H9 (cell line): ENCODE measurements around the gene ACVR2B. TPM values are rescaled to one million over a fixed set of nuclear protein-coding genes. Genes with fewer than 3 reads are reported as not detected.

Experiments
- DNase-seq: peaks from one replicate; pipeline ENCODE4 v3.0.0-alpha.2; 2017
- H2AFZ ChIP-seq: one replicate; pipeline ENCODE4 v1.6.1; 2013; ENCODE audit warnings: mild to moderate bottlenecking, low read length, control low read depth, moderate library complexity
- H2AK5ac ChIP-seq: 2 replicates; pipeline ENCODE4 v1.6.1; 2013; ENCODE audit warnings: low read length, control low read depth, mixed read lengths; ENCODE audit not compliant: insufficient read length
- H2BK120ac ChIP-seq: one replicate; pipeline ENCODE4 v1.6.1; 2013; ENCODE audit warnings: low read depth, mild to moderate bottlenecking, low read length, control low read depth, inconsistent platforms; ENCODE audit not compliant: poor library complexity, severe bottlenecking
- H2BK12ac ChIP-seq: 2 replicates; pipeline ENCODE4 v1.6.1; 2013; ENCODE audit warnings: low read length, control low read depth, mixed read lengths, low read depth; ENCODE audit not compliant: insufficient read length
- H2BK15ac ChIP-seq: 2 replicates; pipeline ENCODE4 v1.6.1; 2013; ENCODE audit warnings: low read depth, low read length, control low read depth
- H2BK20ac ChIP-seq: one replicate; pipeline ENCODE4 v1.6.1; 2013; ENCODE audit warnings: low read depth, mild to moderate bottlenecking, low read length, control low read depth, inconsistent platforms; ENCODE audit not compliant: poor library complexity, severe bottlenecking
- H2BK5ac ChIP-seq: 2 replicates; pipeline ENCODE4 v1.6.1; 2013; ENCODE audit warnings: low read length, control low read depth, mixed read lengths; ENCODE audit not compliant: insufficient read length
- H3K14ac ChIP-seq: 2 replicates; pipeline ENCODE4 v1.6.1; 2013; ENCODE audit warnings: low read length, control low read depth; ENCODE audit not compliant: insufficient read depth
- H3K18ac ChIP-seq: 2 replicates; pipeline ENCODE4 v1.6.1; 2013; ENCODE audit warnings: low read depth, mild to moderate bottlenecking, mixed read lengths, low read length, control low read depth; ENCODE audit not compliant: insufficient read length
- H3K23ac ChIP-seq: 2 replicates; pipeline ENCODE4 v1.6.1; 2013; ENCODE audit warnings: low read length, control low read depth, mixed read lengths, low read depth; ENCODE audit not compliant: insufficient read length
- H3K23me2 ChIP-seq: 2 replicates; pipeline ENCODE4 v1.6.1; 2013; ENCODE audit warnings: low read depth, mild to moderate bottlenecking, mixed read lengths, low read length, control low read depth; ENCODE audit not compliant: insufficient read length, poor library complexity, severe bottlenecking
- H3K27ac ChIP-seq: 2 replicates; pipeline ENCODE4 v1.5.1; 2013; ENCODE audit warnings: low read length, control low read depth, mixed read lengths, low read depth; ENCODE audit not compliant: insufficient read length
- H3K27me3 ChIP-seq: 2 replicates; pipeline ENCODE4 v1.6.1; 2013; ENCODE audit warnings: low read length, control low read depth, inconsistent platforms; ENCODE audit not compliant: insufficient read depth
- H3K4ac ChIP-seq: 2 replicates; pipeline ENCODE4 v1.6.1; 2013; ENCODE audit warnings: low read depth, mild to moderate bottlenecking, control low read depth, inconsistent platforms, low read length, moderate library complexity
- H3K4me1 ChIP-seq: 2 replicates; pipeline ENCODE4 v1.6.1; 2013; ENCODE audit warnings: low read length, control low read depth, inconsistent platforms; ENCODE audit not compliant: insufficient read depth
- H3K4me2 ChIP-seq: 2 replicates; pipeline ENCODE4 v1.6.1; 2013; ENCODE audit warnings: low read length, control low read depth, mixed read lengths; ENCODE audit not compliant: insufficient read length, insufficient read depth
- H3K56ac ChIP-seq: 2 replicates; pipeline ENCODE4 v1.6.1; 2013; ENCODE audit warnings: low read depth, mild to moderate bottlenecking, mixed read lengths, low read length, control low read depth; ENCODE audit not compliant: insufficient read length
- H3K79me1 ChIP-seq: 2 replicates; pipeline ENCODE4 v1.6.1; 2013; ENCODE audit warnings: low read depth, mild to moderate bottlenecking, moderate library complexity, low read length, control low read depth, inconsistent platforms; ENCODE audit not compliant: insufficient read depth, poor library complexity, severe bottlenecking
- H3K79me2 ChIP-seq: 2 replicates; pipeline ENCODE4 v1.6.1; 2013; ENCODE audit warnings: low read length, control low read depth, inconsistent platforms; ENCODE audit not compliant: insufficient read depth
- H3K9ac ChIP-seq: 2 replicates; pipeline ENCODE4 v1.6.1; 2013; ENCODE audit warnings: low read length, control low read depth, mixed read lengths; ENCODE audit not compliant: insufficient read length; ENCODE audit errors: extremely low read depth
- H3K9me3 ChIP-seq: one replicate; pipeline ENCODE4 v1.6.1; 2013; ENCODE audit warnings: low read depth, low read length, inconsistent platforms; ENCODE audit not compliant: control insufficient read depth
- H3T11ph ChIP-seq: one replicate; pipeline ENCODE4 v1.6.1; 2013; ENCODE audit warnings: mild to moderate bottlenecking, low read length, control low read depth, inconsistent platforms
- H4K20me1 ChIP-seq: one replicate; pipeline ENCODE4 v1.6.1; 2013; ENCODE audit not compliant: control insufficient read depth, insufficient read length, insufficient read depth
- H4K5ac ChIP-seq: 2 replicates; pipeline ENCODE4 v1.6.1; 2013; ENCODE audit warnings: low read depth, mild to moderate bottlenecking, mixed read lengths, low read length, control low read depth; ENCODE audit not compliant: insufficient read length
- H4K8ac ChIP-seq: replicated peaks from 2 replicates; pipeline ENCODE4 v1.6.1; 2013; ENCODE audit warnings: low read length, control low read depth, mixed read lengths, low read depth; ENCODE audit not compliant: insufficient read length
- H4K91ac ChIP-seq: 2 replicates; pipeline ENCODE4 v1.6.1; 2013; ENCODE audit warnings: low read depth, mild to moderate bottlenecking, moderate library complexity, mixed read lengths, low read length, control low read depth; ENCODE audit not compliant: insufficient read length
- H3K27ac Mint-ChIP-seq, 3 experiments: 2 replicates in 2 of 3; 3 replicates in 1 of 3; pipeline ENCODE4 v1.8.0; 2020 to 2021; ENCODE audit warnings: mixed read lengths in 3 of 3, mild to moderate bottlenecking in 1 of 3, moderate library complexity in 1 of 3
- H3K27me3 Mint-ChIP-seq: 2 replicates; pipeline ENCODE4 v1.8.0; 2021; ENCODE audit warnings: low read depth, mild to moderate bottlenecking, moderate library complexity, mixed read lengths
- H3K36me3 Mint-ChIP-seq, 3 experiments: 2 replicates in 2 of 3; 3 replicates in 1 of 3; pipeline ENCODE4 v1.8.0; 2020 to 2021; ENCODE audit warnings: low read depth in 3 of 3, mixed read lengths in 3 of 3; ENCODE audit not compliant: insufficient read depth in 1 of 3
- H3K4me1 Mint-ChIP-seq, 2 experiments: 2 replicates each; pipeline ENCODE4 v1.8.0; 2020; ENCODE audit warnings: mixed read lengths in 2 of 2
- H3K4me3 Mint-ChIP-seq, 2 experiments: 2 replicates in 1 of 2; 3 replicates in 1 of 2; pipeline ENCODE4 v1.8.0; 2020 to 2021; ENCODE audit warnings: mild to moderate bottlenecking in 2 of 2, mixed read lengths in 2 of 2, moderate library complexity in 1 of 2
- H3K9me3 Mint-ChIP-seq, 2 experiments: 2 replicates in 1 of 2; 3 replicates in 1 of 2; pipeline ENCODE4 v1.8.0; 2020; ENCODE audit warnings: mild to moderate bottlenecking in 2 of 2, mixed read lengths in 2 of 2, moderate library complexity in 1 of 2
- WGBS: extraction: QIAGEN DNeasy Blood & Tissue Kit; methylation state at CpG from one replicate; pipeline ENCODE4 v1.1.7; 2013; ENCODE audit warnings: missing lambda C conversion rate, low lambda C conversion rate, mixed read lengths; ENCODE audit not compliant: insufficient read length; ENCODE audit errors: extremely low coverage; 5-methylcytosine and 5-hydroxymethylcytosine counted together
- total RNA-seq: library from RNA; stranded (reverse); gene quantifications from 2 replicates; pipeline ENCODE4 v1.2.1, GENCODE V29; 2021
- TF ChIP-seq, protein P1 (sequence below): fragments of 200-600 bp; sonication (generic); conservative IDR thresholded peaks from 3 replicates; pipeline ENCODE4 v1.8.0; 2021; ENCODE audit warnings: antibody characterized with exemption, mild to moderate bottlenecking

The ACVR2B gene
- total RNA-seq, 1 experiment from 2014 or later, result 105 TPM

DNA sequence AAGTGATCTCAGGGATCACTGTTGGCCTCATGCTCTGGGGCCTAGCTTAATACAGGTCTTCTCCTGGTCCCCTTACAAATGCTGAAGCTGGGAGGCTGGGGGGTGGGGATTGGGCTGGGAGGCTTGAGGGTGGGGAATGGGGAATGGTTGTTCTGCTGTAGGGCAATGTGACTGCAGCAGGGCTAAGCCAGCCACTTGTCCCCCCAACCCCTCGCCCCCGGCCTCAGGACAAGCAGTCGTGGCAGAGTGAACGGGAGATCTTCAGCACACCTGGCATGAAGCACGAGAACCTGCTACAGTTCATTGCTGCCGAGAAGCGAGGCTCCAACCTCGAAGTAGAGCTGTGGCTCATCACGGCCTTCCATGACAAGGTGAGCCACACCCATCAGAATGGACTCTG is 25.2 kb downstream of the ACVR2B start:
- Histone ChIP-seq H2BK15ac (no peak overlapping the region), H4K20me1 (peaks cover 2% of the 10 kb centered on the region), H4K8ac (no peak overlapping the region), H4K5ac (no peak overlapping the region), H2AFZ (no peak overlapping the region), H4K91ac (no peak overlapping the region), H3K18ac (no peak overlapping the region), H3K79me1 (no peaks in the 10 kb centered on the region), H3K4me2 (no peak overlapping the region), H3K9me3 (no peaks in the 10 kb centered on the region), H3K27ac (no peak overlapping the region), H2BK20ac (no peak overlapping the region), H3K4me1 (no peaks in the 10 kb centered on the region), H3K9ac (no peak overlapping the region), H3K23me2 (no peaks in the 10 kb centered on the region), H3K23ac (no peak overlapping the region), H2BK5ac (no peak overlapping the region), H3K27me3 (no peaks in the 10 kb centered on the region), H3K14ac (no peak overlapping the region), H3K79me2 (peaks cover 8% of the 10 kb centered on the region; the same call in 1 of the 2 replicates), H3K4ac (no peak overlapping the region), H3T11ph (no peak overlapping the region), H2AK5ac (no peak overlapping the region), H2BK120ac (no peak overlapping the region), H3K56ac (no peak overlapping the region), H2BK12ac (no peak overlapping the region)
- Mint-ChIP-seq H3K27ac (no peak overlapping the region), H3K4me1 (peaks cover 4 to 10% of the 10 kb centered on the region in 2 experiments; a peak in 3 of 4 replicates), H3K27me3 (no peaks in the 10 kb centered on the region; the same call in 1 of the 2 replicates), H3K9me3 (no peaks in the 10 kb centered on the region), H3K4me3 (no peak overlapping the region), H3K36me3 (peaks cover 41 to 60% (median 60%) of the 10 kb centered on the region in 3 experiments)
- TF ChIP-seq, protein P1, sequence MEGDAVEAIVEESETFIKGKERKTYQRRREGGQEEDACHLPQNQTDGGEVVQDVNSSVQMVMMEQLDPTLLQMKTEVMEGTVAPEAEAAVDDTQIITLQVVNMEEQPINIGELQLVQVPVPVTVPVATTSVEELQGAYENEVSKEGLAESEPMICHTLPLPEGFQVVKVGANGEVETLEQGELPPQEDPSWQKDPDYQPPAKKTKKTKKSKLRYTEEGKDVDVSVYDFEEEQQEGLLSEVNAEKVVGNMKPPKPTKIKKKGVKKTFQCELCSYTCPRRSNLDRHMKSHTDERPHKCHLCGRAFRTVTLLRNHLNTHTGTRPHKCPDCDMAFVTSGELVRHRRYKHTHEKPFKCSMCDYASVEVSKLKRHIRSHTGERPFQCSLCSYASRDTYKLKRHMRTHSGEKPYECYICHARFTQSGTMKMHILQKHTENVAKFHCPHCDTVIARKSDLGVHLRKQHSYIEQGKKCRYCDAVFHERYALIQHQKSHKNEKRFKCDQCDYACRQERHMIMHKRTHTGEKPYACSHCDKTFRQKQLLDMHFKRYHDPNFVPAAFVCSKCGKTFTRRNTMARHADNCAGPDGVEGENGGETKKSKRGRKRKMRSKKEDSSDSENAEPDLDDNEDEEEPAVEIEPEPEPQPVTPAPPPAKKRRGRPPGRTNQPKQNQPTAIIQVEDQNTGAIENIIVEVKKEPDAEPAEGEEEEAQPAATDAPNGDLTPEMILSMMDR, result no peak
- no peak for DNase-seq
- WGBS, result no CpG with 5 or more reads among the region's 9 CpGs
